Measurements from ENCODE around the gene NDUFS7. TPM values are rescaled to one million over a fixed set of nuclear protein-coding genes. Genes with fewer than 3 reads are reported as not detected.
A peak's percentile ranks its signal among the peaks of the same experiment; 100 is the strongest.

Gene NDUFS7
- total RNA-seq, 3 donors from 2014 or later (not counting 1 experiment from before 2014, with no cell fraction given) = 60.8 to 67.9 (median 66.6) TPM

- H3K36me3 Mint-ChIP-seq = peaks cover 5% of the 10 kb centered on the region
- H3K27ac Mint-ChIP-seq = peak overlapping the region; percentile 21 to 29
- intact Hi-C loops (cut with micrococcal nuclease) = no loop called here
- no peaks in the 10 kb centered on the region for H3K27me3 Mint-ChIP-seq (ENCODE audit: low read depth in 2 of 2)
- Histone ChIP-seq H3K27ac (ENCODE audit: low read length) (no peak overlapping the region), H3K27me3 (ENCODE audit: control insufficient read depth, insufficient read depth, low read length) (no peaks in the 10 kb centered on the region), H3K9me3 (ENCODE audit: control insufficient read depth, insufficient read depth, low read length) (no peaks in the 10 kb centered on the region), H3K4me1 (ENCODE audit: control insufficient read depth, insufficient read depth, low read length) (peaks cover 58% of the 10 kb centered on the region), H3K36me3 (ENCODE audit: control insufficient read depth, insufficient read depth, low read length) (peaks cover 48% of the 10 kb centered on the region), H3K4me3 (ENCODE audit: low read length) (no peak overlapping the region)
- ATAC-seq (no peak), DNase-seq (no peak)
- H3K4me1 Mint-ChIP-seq = peaks cover 43 to 55% of the 10 kb centered on the region in 2 donors
- H3K9me3 Mint-ChIP-seq = no peaks in the 10 kb centered on the region
- TF ChIP-seq, protein P1, sequence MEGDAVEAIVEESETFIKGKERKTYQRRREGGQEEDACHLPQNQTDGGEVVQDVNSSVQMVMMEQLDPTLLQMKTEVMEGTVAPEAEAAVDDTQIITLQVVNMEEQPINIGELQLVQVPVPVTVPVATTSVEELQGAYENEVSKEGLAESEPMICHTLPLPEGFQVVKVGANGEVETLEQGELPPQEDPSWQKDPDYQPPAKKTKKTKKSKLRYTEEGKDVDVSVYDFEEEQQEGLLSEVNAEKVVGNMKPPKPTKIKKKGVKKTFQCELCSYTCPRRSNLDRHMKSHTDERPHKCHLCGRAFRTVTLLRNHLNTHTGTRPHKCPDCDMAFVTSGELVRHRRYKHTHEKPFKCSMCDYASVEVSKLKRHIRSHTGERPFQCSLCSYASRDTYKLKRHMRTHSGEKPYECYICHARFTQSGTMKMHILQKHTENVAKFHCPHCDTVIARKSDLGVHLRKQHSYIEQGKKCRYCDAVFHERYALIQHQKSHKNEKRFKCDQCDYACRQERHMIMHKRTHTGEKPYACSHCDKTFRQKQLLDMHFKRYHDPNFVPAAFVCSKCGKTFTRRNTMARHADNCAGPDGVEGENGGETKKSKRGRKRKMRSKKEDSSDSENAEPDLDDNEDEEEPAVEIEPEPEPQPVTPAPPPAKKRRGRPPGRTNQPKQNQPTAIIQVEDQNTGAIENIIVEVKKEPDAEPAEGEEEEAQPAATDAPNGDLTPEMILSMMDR (IDR thresholded peaks at IDR 0.05) = no peak
- no peak overlapping the region for H3K4me3 Mint-ChIP-seq
- WGBS (ENCODE audit: insufficient coverage) = 90% methylated on average over 21 of the region's 21 CpGs
Observed at GRCh38 chr19:1417145-1417544, 33.4 kb downstream of the NDUFS7 start.

DNA sequence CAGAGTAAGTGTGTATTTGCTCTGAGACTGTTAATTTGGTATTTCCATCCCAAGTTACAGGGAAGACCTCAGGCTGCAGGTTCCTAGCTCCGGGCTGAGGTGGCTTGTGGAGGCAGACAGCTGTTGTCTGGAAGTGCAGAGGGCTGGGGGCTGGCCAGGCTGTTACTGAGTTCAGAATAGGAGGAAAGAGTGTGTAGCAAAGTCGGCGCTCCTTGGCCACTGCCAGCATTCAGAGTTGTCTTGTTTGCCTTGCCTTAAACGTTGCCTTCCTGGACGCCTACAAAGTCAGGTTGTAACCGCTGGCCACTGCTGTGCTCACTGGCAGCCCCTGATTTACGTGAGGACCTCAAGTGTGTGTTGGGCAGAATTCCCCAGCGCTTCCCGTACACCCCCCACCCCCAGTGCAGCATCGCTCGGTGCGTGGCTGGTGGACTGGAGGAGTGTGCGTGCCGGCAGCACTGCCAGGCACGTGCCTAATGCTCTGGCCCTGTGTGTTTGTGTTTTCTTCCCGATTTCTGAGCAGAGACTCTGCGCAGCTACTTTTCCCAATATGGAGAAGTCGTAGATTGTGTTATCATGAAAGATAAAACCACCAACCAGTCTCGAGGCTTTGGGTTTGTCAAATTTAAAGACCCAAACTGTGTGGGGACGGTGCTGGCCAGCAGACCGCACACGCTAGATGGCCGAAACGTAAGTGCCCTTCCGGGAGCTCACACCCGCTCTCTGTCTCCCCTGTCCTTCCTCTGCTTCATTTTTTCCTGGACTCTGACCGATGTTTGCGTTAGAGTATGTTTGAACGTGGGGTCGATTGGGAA lies 34.2 kb downstream of the NDUFS7 start:
- Histone ChIP-seq H3K27me3 (ENCODE audit: control insufficient read depth, insufficient read depth, low read length) (no peaks in the 10 kb centered on the region), H3K4me1 (ENCODE audit: control insufficient read depth, insufficient read depth, low read length) (peaks cover 51% of the 10 kb centered on the region), H3K36me3 (ENCODE audit: control insufficient read depth, insufficient read depth, low read length) (peaks cover 53% of the 10 kb centered on the region), H3K4me3 (ENCODE audit: low read length) (no peak overlapping the region), H3K27ac (ENCODE audit: low read length) (no peak overlapping the region), H3K9me3 (ENCODE audit: control insufficient read depth, insufficient read depth, low read length) (no peaks in the 10 kb centered on the region)
- peaks cover 41 to 48% of the 10 kb centered on the region in 2 donors for H3K4me1 Mint-ChIP-seq
- no peak for ATAC-seq
- H3K27ac Mint-ChIP-seq = peak overlapping the region; percentile 21 to 29
- no peaks in the 10 kb centered on the region for H3K27me3 Mint-ChIP-seq (ENCODE audit: low read depth in 2 of 2)
- TF ChIP-seq, protein P1 (IDR thresholded peaks at IDR 0.05) = no peak
- H3K4me3 Mint-ChIP-seq = peak overlapping the region; percentile 50
- WGBS (ENCODE audit: insufficient coverage) = 92% methylated on average over 30 of the region's 30 CpGs
- intact Hi-C loops (cut with micrococcal nuclease) = no loop called here
- no peak for DNase-seq
- no peaks in the 10 kb centered on the region for H3K9me3 Mint-ChIP-seq
- H3K36me3 Mint-ChIP-seq = peaks cover 5% of the 10 kb centered on the region

GRCh38 chr19:1418496-1418775 lies 34.7 kb downstream of the NDUFS7 start:
- Histone ChIP-seq H3K9me3 (ENCODE audit: control insufficient read depth, insufficient read depth, low read length) (no peaks in the 10 kb centered on the region), H3K4me1 (ENCODE audit: control insufficient read depth, insufficient read depth, low read length) (peaks cover 45% of the 10 kb centered on the region), H3K36me3 (ENCODE audit: control insufficient read depth, insufficient read depth, low read length) (peaks cover 56% of the 10 kb centered on the region), H3K27me3 (ENCODE audit: control insufficient read depth, insufficient read depth, low read length) (no peaks in the 10 kb centered on the region), H3K27ac (ENCODE audit: low read length) (no peak overlapping the region), H3K4me3 (ENCODE audit: low read length) (no peak overlapping the region)
- Mint-ChIP-seq H3K4me1 (peaks cover 39 to 42% of the 10 kb centered on the region in 2 donors), H3K36me3 (peaks cover 5% of the 10 kb centered on the region), H3K4me3 (no peak overlapping the region), H3K9me3 (no peaks in the 10 kb centered on the region), H3K27ac (no peak overlapping the region), H3K27me3 (ENCODE audit: low read depth in 2 of 2) (no peaks in the 10 kb centered on the region)
- TF ChIP-seq, protein P1 (IDR thresholded peaks at IDR 0.05) = no peak
- ATAC-seq (no peak), DNase-seq (no peak)
- intact Hi-C loops (cut with micrococcal nuclease) = no loop called here
- WGBS (ENCODE audit: insufficient coverage) = 93% methylated on average over 12 of the region's 13 CpGs

All from natural killer cell (primary cell).